WTC11 (cell line): ENCODE results near the gene CACNA2D3.

ENCODE experiments used
- ETV6 ChIP-seq: sonication (generic); formaldehyde crosslinking; IDR thresholded peaks from 2 replicates; pipeline ENCODE4 v1.8.1; 2022; ENCODE audit warnings: mild to moderate bottlenecking, missing genetic modification reagents
- FOXK1 ChIP-seq: sonication (generic); formaldehyde crosslinking; IDR thresholded peaks from 2 replicates; pipeline ENCODE4 v1.8.0; 2022; ENCODE audit warnings: mild to moderate bottlenecking, moderate library complexity, missing genetic modification reagents
- MLX ChIP-seq: sonication (generic); formaldehyde crosslinking; IDR thresholded peaks from 2 replicates; pipeline ENCODE4 v1.8.1; 2023; ENCODE audit warnings: mild to moderate bottlenecking, missing genetic modification reagents, moderate library complexity
- RORB ChIP-seq: fragments of 250-450 bp; sonication (Bioruptor Pico); IDR thresholded peaks from 2 replicates; pipeline ENCODE4 v1.9.0; 2021; ENCODE audit warnings: mild to moderate bottlenecking
- TEAD4 ChIP-seq: sonication (generic); formaldehyde crosslinking; IDR thresholded peaks from 2 replicates; pipeline ENCODE4 v1.8.0; 2022; ENCODE audit warnings: mild to moderate bottlenecking, missing genetic modification reagents
- ZNF423 ChIP-seq: fragments of 250-450 bp; sonication (Bioruptor Pico); IDR thresholded peaks from 2 replicates; pipeline ENCODE4 v2.1.2; 2022; ENCODE audit warnings: mild to moderate bottlenecking, moderate library complexity
- TF ChIP-seq, protein P1 (sequence below): fragments of 200-600 bp; IDR thresholded peaks from 2 replicates; pipeline ENCODE4 v1.8.0; 2022; ENCODE audit warnings: antibody characterized with exemption

DNA sequence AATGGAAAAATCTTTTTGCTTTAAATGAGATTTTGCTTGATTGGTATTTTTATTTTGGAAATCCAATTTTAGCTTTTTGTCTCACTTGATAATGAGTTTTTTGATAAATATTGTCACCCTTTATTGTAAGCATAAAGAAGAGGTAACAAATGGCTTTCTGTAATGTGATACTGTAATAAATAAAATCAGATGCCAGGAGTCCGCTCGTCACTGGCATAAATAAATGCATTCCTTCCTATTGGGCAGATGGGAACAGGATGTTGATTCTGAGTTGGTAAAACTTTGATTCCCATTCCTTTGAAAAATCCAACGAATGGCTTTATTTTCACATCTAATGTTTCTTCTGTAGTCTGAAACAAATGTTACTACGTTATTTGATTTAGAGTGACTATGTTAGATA, 59.9 kb downstream of the CACNA2D3 start:
- no peak for TF ChIP-seq RORB
- no peak for TF ChIP-seq FOXK1 (CRISPR knock-in tag)
- no peak for TF ChIP-seq ZNF423 (CRISPR knock-in tag)
- TF ChIP-seq, protein P1, sequence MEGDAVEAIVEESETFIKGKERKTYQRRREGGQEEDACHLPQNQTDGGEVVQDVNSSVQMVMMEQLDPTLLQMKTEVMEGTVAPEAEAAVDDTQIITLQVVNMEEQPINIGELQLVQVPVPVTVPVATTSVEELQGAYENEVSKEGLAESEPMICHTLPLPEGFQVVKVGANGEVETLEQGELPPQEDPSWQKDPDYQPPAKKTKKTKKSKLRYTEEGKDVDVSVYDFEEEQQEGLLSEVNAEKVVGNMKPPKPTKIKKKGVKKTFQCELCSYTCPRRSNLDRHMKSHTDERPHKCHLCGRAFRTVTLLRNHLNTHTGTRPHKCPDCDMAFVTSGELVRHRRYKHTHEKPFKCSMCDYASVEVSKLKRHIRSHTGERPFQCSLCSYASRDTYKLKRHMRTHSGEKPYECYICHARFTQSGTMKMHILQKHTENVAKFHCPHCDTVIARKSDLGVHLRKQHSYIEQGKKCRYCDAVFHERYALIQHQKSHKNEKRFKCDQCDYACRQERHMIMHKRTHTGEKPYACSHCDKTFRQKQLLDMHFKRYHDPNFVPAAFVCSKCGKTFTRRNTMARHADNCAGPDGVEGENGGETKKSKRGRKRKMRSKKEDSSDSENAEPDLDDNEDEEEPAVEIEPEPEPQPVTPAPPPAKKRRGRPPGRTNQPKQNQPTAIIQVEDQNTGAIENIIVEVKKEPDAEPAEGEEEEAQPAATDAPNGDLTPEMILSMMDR, result no peak
- no peak for TF ChIP-seq TEAD4 (CRISPR knock-in tag)
- TF ChIP-seq MLX (CRISPR knock-in tag), result no peak
- no peak for TF ChIP-seq ETV6 (CRISPR knock-in tag)
